ENCODE measurements around the gene ABCF2.

- TF ChIP-seq PHF8 (CRISPR knock-in tag; IDR thresholded peaks at IDR 0.05), result no peak
- TF ChIP-seq TCF7 (IDR thresholded peaks at IDR 0.05; ENCODE audit: low read depth), result no peak
- TF ChIP-seq FOXK1 (CRISPR knock-in tag; IDR thresholded peaks at IDR 0.05; ENCODE audit: borderline replicate concordance, low read depth), result no peak
- no peak for TF ChIP-seq SNAPC5 (CRISPR knock-in tag; IDR thresholded peaks at IDR 0.05; ENCODE audit: borderline replicate concordance)
- no peak for TF ChIP-seq IRF2 (CRISPR knock-in tag; IDR thresholded peaks at IDR 0.05)
- no peak for TF ChIP-seq RBM39 (IDR thresholded peaks at IDR 0.05; ENCODE audit: low read depth, low read length, poor library complexity, severe bottlenecking)
- no peak for TF ChIP-seq ZBTB33 (CRISPR knock-in tag; IDR thresholded peaks at IDR 0.05)
- no peak for TF ChIP-seq ZNF232 (CRISPR knock-in tag; IDR thresholded peaks at IDR 0.05; ENCODE audit: borderline replicate concordance)
- no peak for TF ChIP-seq KDM5A (IDR thresholded peaks at IDR 0.05; ENCODE audit: borderline replicate concordance, low read length)
- no peak for TF ChIP-seq CREM (IDR thresholded peaks at IDR 0.05)
- no peak for TF ChIP-seq CREM (CRISPR knock-in tag; IDR thresholded peaks at IDR 0.05)
- TF ChIP-seq ZNF530 (CRISPR knock-in tag; IDR thresholded peaks at IDR 0.05; ENCODE audit: low read depth), result no peak
- no peak for TF ChIP-seq ZNF841 (CRISPR knock-in tag; IDR thresholded peaks at IDR 0.05; ENCODE audit: borderline replicate concordance)
- TF ChIP-seq EP300 (IDR thresholded peaks at IDR 0.05; ENCODE audit: low read depth in 2 of 2, low read length in 2 of 2), result no peak
- TF ChIP-seq EP300 (CRISPR knock-in tag; IDR thresholded peaks at IDR 0.05; ENCODE audit: borderline replicate concordance), result no peak
These were observed 25.3 kb downstream of the ABCF2 start for GRCh38 chr7:151201751-151202150.
